Measurements from ENCODE around the gene AKR7A2. TPM values are rescaled to one million over a fixed set of nuclear protein-coding genes. Genes with fewer than 3 reads are reported as not detected.

The AKR7A2 gene
- total and polyA plus RNA-seq, 9 of the 15 experiments (the other 6 are each of a cell fraction or from before 2014, with no cell fraction given) = 2.0 to 78.4 (median 49.4) TPM

DNA sequence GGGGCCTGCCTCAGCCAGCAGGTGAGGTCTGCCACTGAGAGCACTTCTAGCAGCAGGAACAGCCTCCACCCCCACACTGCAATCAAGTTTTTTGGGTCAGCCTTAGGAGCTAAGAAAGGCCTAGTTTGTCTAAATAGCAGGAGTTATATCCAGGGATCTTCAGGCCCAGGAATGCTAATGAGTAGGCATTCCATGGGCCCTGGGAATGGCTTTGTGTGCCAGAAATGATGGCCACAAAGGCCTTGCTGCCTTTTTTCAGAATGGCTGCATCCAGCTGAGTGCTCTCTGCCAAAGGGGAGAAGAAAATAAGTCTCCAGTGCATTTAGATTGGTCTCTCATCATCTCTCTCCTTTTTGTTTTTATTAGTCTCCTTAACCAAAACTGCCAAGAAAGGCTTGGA lies 57.5 kb downstream of the AKR7A2 start:
- Histone ChIP-seq H3K27ac (ENCODE audit: extremely low read depth, low read depth, low read length) (no peak overlapping the region), H3K9me3 (replicated peaks; ENCODE audit: control insufficient read depth, insufficient read depth, low read depth, low read length) (no peaks in the 10 kb centered on the region), H3K4me1 (replicated peaks in 1 of 2; ENCODE audit: control insufficient read depth in 2 of 2, insufficient read depth in 2 of 2, low read length in 2 of 2) (peaks cover 14 to 25% of the 10 kb centered on the region in 2 experiments; a peak in 4 of 5 replicates), H4K20me1 (replicated peaks; ENCODE audit: control insufficient read depth, insufficient read depth, low read length) (no peaks in the 10 kb centered on the region; the same call in 1 of the 2 replicates), H3K9me1 (ENCODE audit: control insufficient read depth, insufficient read depth, low read length) (peaks cover 3% of the 10 kb centered on the region), H3K4me2 (ENCODE audit: insufficient read depth, low read length) (no peak overlapping the region), H3K9ac (ENCODE audit: insufficient read depth in 1 of 2, low read depth in 2 of 2, low read length in 2 of 2) (peak overlapping the region in 1 of 2 experiments; percentile 100; a peak in 1 of 4 replicates), H2AFZ (ENCODE audit: low read depth, low read length) (no peak overlapping the region), H3K36me3 (ENCODE audit: control insufficient read depth, insufficient read depth, low read length) (peaks cover 71% of the 10 kb centered on the region), H3K79me2 (ENCODE audit: control insufficient read depth, insufficient read depth, low read length) (peaks cover 73% of the 10 kb centered on the region), H3K4me3 (no peak overlapping the region), H3K27me3 (ENCODE audit: control insufficient read depth in 2 of 2, insufficient read depth in 2 of 2, low read length in 2 of 2) (no peaks in the 10 kb centered on the region)
- BruUV-seq (replicated peaks) = no TSS peak
- ATAC-seq = no peak
- in situ Hi-C loops (cut with MboI) = no loop called here
- intact Hi-C loops (cut with micrococcal nuclease) = loop anchor here (5.0 kb wide), 3 partner anchors 58 to 398 kb away; partner anchors contain the start of genes AKR7A2 and SLC66A1
- FAIRE-seq = no peak
- DNase-seq (ENCODE audit: extremely low read depth in 1 of 4, low spot score in 3 of 4) = peak in 2 of 4 experiments; percentile 7 to 8
- ChIA-PET POLR2A (interaction anchor here (0.6 to 1.0 kb wide), 4 partner anchors 11 to 58 kb away, joined by 3 to 4 read pairs (median 3); partner anchors contain the start of genes AKR7A2 and SLC66A1), CTCF (ENCODE audit: low intra/inter-chr PET ratio) (no interaction called here)
- TF ChIP-seq POLR3G (IDR thresholded peaks at IDR 0.05; ENCODE audit: extremely low read depth, insufficient read length, insufficient replicate concordance) (no peak), POLR2B (IDR thresholded peaks at IDR 0.05; ENCODE audit: low read depth, partially characterized antibody) (no peak), ZNF717 (CRISPR knock-in tag; IDR thresholded peaks at IDR 0.05) (no peak), CEBPG (CRISPR knock-in tag; IDR thresholded peaks at IDR 0.05) (no peak), CEBPG (tag; conservative IDR thresholded peaks at IDR 0.05 in 1 of 2, IDR thresholded peaks at IDR 0.05 in 1 of 2) (no peak), ZNF12 (CRISPR knock-in tag; IDR thresholded peaks at IDR 0.05) (no peak), ZNF780A (CRISPR knock-in tag; IDR thresholded peaks at IDR 0.05) (no peak), ZNF764 (CRISPR knock-in tag; IDR thresholded peaks at IDR 0.05; ENCODE audit: low read depth) (no peak)
- TF ChIP-seq, protein P1, sequence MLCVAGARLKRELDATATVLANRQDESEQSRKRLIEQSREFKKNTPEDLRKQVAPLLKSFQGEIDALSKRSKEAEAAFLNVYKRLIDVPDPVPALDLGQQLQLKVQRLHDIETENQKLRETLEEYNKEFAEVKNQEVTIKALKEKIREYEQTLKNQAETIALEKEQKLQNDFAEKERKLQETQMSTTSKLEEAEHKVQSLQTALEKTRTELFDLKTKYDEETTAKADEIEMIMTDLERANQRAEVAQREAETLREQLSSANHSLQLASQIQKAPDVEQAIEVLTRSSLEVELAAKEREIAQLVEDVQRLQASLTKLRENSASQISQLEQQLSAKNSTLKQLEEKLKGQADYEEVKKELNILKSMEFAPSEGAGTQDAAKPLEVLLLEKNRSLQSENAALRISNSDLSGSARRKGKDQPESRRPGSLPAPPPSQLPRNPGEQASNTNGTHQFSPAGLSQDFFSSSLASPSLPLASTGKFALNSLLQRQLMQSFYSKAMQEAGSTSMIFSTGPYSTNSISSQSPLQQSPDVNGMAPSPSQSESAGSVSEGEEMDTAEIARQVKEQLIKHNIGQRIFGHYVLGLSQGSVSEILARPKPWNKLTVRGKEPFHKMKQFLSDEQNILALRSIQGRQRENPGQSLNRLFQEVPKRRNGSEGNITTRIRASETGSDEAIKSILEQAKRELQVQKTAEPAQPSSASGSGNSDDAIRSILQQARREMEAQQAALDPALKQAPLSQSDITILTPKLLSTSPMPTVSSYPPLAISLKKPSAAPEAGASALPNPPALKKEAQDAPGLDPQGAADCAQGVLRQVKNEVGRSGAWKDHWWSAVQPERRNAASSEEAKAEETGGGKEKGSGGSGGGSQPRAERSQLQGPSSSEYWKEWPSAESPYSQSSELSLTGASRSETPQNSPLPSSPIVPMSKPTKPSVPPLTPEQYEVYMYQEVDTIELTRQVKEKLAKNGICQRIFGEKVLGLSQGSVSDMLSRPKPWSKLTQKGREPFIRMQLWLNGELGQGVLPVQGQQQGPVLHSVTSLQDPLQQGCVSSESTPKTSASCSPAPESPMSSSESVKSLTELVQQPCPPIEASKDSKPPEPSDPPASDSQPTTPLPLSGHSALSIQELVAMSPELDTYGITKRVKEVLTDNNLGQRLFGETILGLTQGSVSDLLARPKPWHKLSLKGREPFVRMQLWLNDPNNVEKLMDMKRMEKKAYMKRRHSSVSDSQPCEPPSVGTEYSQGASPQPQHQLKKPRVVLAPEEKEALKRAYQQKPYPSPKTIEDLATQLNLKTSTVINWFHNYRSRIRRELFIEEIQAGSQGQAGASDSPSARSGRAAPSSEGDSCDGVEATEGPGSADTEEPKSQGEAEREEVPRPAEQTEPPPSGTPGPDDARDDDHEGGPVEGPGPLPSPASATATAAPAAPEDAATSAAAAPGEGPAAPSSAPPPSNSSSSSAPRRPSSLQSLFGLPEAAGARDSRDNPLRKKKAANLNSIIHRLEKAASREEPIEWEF (CRISPR knock-in tag; IDR thresholded peaks at IDR 0.05) = no peak
- TF ChIP-seq, protein P2, sequence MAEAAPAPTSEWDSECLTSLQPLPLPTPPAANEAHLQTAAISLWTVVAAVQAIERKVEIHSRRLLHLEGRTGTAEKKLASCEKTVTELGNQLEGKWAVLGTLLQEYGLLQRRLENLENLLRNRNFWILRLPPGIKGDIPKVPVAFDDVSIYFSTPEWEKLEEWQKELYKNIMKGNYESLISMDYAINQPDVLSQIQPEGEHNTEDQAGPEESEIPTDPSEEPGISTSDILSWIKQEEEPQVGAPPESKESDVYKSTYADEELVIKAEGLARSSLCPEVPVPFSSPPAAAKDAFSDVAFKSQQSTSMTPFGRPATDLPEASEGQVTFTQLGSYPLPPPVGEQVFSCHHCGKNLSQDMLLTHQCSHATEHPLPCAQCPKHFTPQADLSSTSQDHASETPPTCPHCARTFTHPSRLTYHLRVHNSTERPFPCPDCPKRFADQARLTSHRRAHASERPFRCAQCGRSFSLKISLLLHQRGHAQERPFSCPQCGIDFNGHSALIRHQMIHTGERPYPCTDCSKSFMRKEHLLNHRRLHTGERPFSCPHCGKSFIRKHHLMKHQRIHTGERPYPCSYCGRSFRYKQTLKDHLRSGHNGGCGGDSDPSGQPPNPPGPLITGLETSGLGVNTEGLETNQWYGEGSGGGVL (CRISPR knock-in tag; IDR thresholded peaks at IDR 0.05) = no peak
- TF ChIP-seq, protein P3, sequence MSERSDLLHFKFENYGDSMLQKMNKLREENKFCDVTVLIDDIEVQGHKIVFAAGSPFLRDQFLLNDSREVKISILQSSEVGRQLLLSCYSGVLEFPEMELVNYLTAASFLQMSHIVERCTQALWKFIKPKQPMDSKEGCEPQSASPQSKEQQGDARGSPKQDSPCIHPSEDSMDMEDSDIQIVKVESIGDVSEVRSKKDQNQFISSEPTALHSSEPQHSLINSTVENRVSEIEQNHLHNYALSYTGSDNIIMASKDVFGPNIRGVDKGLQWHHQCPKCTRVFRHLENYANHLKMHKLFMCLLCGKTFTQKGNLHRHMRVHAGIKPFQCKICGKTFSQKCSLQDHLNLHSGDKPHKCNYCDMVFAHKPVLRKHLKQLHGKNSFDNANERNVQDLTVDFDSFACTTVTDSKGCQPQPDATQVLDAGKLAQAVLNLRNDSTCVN (CRISPR knock-in tag; IDR thresholded peaks at IDR 0.05) = no peak

Measured in K562 (cell line).